T-helper 22 cell (primary cell): ENCODE results near the gene LLGL2.
"Not testable (repeated sequence)": the region's sequence is repeated elsewhere in the genome, so short reads cannot be mapped to it uniquely, and the experiment has no call there.

Source experiments
- DNase-seq: peaks from one replicate; pipeline ENCODE4 v3.0.0-alpha.2; 2020; ENCODE audit warnings: low read depth

LLGL2 gene

DNA sequence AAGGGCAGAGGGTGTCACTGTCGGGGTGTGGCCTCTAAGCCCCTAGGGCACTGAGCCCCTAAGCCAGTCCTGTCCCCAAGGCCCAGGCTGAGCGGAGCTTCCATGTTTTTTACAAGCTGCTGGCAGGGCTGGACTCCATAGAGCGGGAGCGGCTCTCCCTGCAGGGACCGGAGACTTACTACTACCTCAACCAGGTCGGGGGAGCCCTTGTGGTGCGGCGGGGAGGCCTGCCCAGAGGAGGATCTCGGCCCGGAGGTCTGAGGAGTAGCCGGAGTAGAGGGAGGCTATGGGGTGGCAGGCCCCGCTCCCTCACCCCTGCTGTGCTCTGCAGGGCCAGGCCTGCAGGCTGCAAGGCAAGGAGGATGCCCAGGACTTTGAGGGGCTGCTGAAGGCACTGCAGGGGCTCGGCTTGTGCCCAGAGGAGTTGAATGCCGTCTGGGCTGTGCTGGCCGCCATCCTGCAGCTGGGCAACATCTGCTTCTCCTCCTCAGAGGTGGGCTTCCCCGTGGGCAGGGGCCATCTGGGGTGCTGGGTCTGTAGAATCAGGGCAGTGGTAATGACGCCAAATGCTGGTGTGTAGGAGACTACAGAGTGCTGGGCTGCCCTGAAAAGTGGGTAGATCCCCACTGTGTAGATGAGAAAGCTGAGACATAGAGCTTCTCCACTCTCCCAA is 67.0 kb downstream of the LLGL2 start:
- DNase-seq: no peak

DNA sequence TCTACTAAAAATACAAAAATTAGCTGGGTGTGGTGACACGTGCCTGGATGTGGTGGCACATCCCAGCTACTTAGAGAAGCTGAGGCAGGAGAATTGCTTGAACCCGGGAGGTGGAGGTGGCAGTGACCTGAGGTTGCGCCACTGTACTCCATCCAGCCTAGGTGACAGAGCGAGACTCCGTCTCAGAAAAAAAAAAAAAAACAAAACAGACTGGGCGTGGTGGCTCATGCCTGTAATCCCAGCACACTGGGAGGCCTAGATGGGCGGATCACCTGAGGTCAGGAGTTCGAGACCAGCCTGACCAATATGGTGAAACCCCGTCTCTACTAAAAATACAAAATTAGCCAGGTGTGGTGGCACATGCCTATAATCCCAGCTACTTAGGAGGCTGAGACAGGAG is 67.9 kb downstream of the LLGL2 start:
- DNase-seq: not testable (repeated sequence)

GRCh38 chr17:75594499-75595283 is 69.2 kb downstream of the LLGL2 start:
- no peak for DNase-seq

DNA sequence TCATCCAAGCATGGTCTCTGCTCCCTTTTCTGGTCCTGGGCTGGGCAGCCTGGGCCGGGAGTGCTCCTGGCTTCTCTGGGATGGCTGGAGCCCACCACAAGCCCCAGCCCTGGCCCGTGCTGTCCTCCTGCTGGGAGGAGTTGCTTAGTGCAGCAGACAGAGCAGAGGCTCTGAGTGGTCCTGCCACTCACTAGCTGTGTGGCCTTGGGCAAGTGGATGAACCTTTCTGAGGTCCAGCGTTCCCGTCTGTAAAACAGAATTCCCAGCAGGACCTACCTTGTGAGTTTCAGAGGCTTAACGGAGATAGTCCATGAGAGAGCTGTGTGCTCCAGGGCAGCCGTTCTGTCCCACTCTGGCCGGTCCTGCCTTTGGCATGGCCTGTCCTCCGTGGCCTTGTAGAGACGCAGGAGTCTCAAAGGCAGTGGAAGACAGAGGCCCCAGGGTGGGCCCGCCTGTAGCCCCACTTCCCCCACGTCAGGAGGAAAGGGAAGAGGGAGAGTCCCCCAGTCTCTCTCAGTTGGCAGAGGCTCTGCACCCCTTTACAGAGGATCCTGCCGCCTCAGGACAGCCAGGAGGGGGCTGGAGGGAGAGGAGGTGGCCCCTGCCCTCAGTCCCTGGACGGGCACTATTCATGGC is 69.9 kb downstream of the LLGL2 start:
- DNase-seq: no peak

DNA sequence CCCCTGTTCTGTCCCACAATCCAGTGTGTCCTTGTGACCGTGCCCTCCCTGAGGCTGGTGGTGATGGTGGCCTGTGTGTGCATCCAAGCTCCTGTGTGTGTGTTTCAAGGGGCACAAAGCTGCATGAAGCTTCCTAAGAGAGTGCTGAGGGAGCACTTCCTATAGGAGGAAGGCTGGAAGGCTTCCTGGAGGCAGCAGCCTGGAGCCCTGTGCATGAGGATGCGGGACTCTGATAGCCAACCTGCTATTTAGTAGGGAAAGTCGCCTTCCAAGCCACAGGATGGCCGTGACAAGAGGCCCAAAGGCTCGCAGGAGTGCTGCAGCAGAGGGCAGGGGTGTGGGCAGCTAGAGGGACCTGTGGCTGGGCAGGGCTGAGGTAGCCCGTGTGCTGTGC is 70.4 kb downstream of the LLGL2 start:
- DNase-seq: no peak

GRCh38 chr17:75596320-75597087 is 71.0 kb downstream of the LLGL2 start:
- no peak for DNase-seq

GRCh38 chr17:75601057-75601987 is 75.8 kb downstream of the LLGL2 start:
- no peak for DNase-seq

GRCh38 chr17:75602644-75603043 is 77.1 kb downstream of the LLGL2 start:
- no peak for DNase-seq

DNA sequence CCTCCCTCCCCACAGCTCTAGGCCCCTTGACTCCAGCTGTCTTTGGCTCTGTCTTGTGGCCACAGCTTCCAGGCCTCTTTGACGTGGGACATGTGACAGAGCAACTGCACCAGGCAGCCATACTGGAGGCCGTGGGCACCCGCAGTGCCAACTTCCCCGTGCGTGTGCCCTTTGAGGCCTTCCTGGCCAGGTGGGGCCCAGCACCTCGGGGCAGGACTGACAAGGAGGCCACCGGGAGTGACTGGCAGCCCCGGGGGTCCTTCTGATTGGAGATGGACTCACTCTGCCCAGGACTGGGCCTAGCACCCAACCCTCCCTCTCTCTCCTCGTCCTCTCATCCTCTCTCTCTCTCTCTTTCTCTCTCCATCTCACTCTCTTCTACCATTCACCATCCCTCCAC is 77.6 kb downstream of the LLGL2 start:
- DNase-seq: no peak

GRCh38 chr17:75604034-75604695 is 78.7 kb downstream of the LLGL2 start:
- no peak for DNase-seq

DNA sequence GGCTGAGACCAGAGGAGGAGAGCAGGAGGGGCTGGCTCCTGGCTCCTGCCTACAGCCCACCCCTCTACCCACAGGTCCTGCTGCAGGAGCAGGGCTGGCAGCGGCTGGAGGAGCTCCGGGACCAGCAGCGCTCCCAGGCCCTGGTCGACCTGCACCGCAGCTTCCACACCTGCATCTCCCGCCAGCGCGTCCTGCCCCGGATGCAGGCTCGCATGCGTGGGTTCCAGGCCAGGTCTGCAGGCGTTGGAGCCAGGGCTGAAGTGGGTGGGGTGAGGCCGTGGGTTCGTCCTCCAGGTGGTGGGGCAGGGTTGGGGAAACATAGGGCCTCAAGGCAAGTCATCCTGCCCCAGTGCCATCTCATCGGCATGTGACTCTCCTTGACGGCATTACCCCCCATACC is 80.3 kb downstream of the LLGL2 start:
- DNase-seq: no peak

DNA sequence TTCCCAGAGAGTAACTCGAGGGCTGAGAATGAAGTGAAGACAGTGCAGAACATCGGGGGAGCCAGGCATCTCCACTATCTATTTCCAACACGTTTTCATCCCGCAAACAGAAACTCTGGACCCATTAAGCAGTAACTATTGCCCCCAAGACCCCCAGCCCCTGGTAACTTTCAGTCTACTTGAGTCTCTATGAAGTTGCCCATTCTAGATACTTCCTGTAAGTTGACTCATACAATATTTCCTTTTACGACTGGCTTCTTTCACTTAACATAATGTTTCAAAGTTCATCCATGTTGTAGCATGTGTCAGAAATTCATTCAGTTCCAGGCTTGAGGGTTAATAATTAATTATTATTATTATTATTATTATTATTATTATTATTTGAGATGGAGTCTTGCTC is 81.6 kb downstream of the LLGL2 start:
- DNase-seq: no peak

DNA sequence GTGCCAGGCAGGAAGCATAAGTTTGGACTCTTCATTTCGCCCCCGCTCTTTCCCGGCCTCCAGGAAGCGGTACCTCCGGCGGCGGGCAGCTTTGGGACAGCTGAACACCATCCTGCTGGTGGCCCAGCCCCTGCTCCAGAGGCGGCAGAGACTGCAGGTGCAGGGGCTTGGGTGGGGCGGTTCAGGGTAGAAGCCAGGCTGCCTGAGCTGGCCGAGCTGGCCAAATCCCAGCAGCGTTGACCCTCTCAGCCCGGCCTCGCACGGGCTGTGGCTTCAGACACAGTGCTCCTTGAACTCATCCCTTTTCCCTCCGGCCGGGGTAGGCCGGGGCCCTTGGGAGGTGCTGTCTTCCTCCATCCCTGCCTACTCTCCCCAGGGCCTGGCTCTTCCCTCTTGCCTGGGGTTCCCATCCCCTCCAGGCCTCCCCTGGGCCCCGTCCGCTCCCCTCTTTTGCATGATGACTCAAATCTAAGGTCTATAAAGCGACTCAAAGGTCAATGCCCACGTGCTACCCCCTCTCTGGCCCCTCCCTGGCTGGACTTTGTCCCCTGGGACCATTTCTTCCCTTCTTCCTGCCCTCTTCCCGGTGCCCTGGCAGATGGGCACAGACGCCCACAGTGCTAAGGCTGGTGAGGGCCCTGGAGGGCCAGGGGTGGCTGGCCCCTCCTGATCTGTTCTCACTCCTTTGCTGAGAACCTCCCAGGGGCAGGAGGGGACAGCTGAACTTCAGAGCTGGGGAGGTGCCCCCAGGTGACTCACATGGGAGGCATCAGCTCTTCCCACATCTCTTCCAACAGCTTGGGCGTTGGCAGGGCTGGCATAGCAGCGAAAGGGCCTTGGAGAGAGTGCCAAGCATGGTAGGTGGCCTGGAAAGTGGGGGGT is 84.8 kb downstream of the LLGL2 start:
- no peak for DNase-seq

- DNase-seq: no peak
These were observed 86.4 kb downstream of the LLGL2 start for GRCh38 chr17:75611851-75612429.

DNA sequence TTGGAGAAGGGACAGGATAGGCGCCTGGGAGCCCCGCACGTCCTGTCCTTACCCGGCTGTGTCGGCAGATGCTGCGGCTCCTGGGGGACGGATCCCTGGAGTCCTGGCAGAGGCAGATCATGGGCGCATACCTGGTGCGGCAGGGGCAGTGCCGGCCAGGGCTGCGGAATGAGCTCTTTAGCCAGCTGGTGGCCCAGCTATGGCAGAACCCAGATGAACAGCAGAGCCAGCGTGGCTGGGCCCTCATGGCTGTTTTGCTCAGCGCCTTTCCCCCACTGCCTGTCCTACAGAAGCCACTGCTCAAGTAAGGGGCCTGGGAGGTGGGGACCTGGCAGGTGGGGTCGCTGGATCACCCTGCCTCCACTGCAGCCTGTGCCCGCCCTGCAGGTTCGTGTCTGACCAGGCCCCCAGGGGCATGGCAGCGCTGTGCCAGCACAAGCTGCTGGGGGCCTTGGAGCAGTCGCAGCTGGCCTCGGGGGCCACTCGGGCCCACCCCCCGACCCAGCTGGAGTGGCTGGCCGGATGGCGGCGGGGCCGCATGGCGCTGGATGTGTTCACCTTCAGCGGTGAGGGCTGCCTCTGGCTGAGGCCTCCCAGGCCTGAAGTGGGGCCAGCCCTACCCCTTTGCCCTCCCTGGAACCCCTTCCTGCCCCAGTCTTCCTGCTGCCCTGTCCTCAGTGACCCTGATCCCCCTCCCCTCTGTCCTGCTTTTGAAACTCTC is 87.6 kb downstream of the LLGL2 start:
- no peak for DNase-seq

DNA sequence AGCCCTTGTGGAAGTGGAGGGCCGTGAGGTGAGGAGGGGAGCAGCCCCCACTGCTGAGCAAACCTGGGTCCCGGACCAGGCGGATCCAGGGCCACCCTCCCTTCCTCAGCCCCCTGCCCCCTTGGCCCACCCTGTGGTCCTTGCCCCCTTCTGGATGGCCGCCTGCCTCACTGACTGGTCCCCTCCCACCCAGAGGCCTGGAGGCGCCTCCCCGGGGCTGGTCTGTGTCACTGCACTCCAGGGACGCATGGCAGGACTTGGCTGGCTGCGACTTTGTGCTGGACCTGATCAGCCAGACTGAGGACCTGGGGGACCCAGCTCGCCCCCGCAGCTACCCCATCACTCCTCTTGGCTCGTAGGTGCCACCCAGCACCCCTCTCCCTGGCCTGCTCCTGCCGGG is 88.5 kb downstream of the LLGL2 start:
- no peak for DNase-seq

DNA sequence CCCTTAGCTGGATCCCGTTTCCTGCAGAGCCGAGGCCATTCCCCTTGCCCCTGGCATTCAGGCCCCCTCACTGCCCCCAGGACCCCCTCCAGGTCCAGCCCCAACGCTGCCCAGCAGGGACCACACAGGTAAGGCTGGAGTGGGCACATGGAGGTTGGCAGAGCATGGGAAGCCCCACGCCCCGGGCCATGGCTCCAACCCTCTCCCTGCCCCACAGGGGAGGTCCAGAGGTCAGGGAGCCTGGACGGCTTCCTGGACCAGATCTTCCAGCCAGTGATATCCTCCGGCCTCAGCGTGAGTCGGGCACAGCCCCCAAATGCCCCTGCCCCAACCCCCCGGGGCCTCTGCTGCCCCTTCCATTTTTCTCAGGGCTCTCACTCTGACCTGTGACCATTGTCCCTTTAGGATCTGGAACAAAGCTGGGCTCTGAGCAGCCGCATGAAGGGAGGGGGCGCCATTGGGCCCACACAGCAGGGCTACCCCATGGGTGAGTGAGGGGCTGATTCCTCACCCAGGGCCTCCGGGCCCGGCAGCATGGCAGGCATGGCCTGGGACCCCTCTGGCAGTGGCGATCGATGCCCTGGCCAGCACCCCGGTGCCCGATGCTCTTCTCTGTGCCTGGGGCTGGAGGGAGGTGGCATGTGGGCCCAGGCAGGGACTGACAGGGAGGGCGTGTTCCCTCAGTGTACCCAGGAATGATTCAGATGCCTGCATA is 89.2 kb downstream of the LLGL2 start:
- no peak for DNase-seq

- DNase-seq: no peak
These were observed 89.8 kb downstream of the LLGL2 start for GRCh38 chr17:75615301-75615700.
